Mucosa of gallbladder (tissue), 1 donor: Measurements from ENCODE around the gene SIK2. TPM values are rescaled to one million over a fixed set of nuclear protein-coding genes. Genes with fewer than 3 reads are reported as not detected.

ENCODE experiments used
- DNase-seq: peaks from one replicate; pipeline ENCODE4 v3.0.0-alpha.2; 2020; ENCODE audit warnings: low spot score
- total RNA-seq: library from RNA; stranded (reverse); gene quantifications from one replicate; pipeline ENCODE4 v1.2.1, GENCODE V29; 2021
- donor health status: DM: no; HTN: no; CAD: no.

SIK2 gene
- total RNA-seq, 1 donor from 2014 or later, result 27.6 TPM

- no peak for DNase-seq
These were observed 127.6 kb downstream of the SIK2 start for GRCh38 chr11:111729831-111730311.

GRCh38 chr11:111730871-111731591 lies 128.8 kb downstream of the SIK2 start:
- DNase-seq, result peak; percentile 54

DNA sequence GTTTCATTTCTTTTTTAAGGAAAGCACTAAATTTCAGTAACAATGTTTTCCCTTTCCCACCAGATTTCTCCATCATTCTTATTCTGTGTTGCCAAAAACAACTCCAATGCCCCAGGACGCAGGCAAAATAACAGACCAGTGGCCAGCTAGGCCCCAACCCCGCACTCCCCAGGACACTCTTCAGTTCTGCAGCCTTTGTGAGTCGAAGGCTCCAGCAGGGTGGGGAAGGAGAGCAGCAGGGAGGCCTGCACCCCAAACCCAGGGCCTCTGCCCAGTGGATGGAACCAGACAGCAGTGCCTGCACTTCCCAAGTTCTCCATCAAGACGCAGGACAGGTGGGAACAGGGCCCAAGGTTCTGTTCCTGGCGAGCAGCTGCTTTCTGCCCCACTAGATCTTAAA lies 129.6 kb downstream of the SIK2 start:
- DNase-seq, result no peak

GRCh38 chr11:111733016-111733415 lies 130.8 kb downstream of the SIK2 start:
- no peak for DNase-seq

DNA sequence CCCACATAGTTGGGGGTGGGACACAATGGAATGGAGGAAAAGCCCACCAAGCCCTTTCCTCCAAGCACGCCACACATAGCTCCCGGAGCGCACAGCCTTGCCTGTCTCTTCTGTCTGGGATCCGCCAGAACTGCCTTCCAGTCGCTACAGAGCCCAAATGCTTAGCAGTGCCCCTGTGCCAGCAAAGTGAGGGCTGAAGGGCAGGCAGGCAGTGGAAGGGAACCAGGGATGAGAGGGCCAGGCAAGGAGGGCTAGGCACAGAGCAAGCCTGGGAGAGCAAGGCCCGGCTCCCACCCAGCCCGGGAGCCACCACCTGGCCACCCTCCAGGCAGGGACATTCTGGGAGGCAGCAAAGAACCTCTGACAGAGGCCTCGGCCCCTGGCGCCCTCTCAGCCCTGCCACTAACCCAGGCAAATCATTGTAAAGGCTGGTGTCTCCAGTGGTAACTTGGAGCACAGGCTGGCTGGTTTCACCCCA lies 131.4 kb downstream of the SIK2 start:
- DNase-seq, result no peak

GRCh38 chr11:111734101-111734953 lies 132.1 kb downstream of the SIK2 start:
- no peak for DNase-seq

GRCh38 chr11:111734954-111735261 lies 132.7 kb downstream of the SIK2 start:
- no peak for DNase-seq

- peak; percentile 78 for DNase-seq
These were observed 133.2 kb downstream of the SIK2 start for GRCh38 chr11:111735262-111736116.

DNA sequence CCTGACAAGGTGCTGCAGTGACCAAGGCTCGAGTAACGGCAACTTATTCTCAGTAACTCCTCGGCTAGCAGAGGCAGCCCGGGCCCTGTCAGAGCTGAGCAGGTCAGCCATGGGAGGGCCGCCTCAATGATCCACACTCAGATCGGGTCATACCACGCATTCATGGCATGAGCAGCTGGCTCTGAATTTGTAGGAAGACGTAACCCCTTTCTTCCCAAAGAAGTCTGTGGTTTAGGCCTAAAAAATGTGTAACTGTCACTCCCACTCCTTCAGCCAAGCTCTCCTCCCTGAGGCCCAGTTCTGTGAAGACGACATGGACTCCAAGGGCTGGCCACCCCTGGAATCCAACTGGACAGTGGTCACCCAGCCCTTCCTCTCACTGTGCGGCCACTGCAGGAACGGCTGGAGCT lies 133.9 kb downstream of the SIK2 start:
- no peak for DNase-seq

GRCh38 chr11:111736621-111737443 lies 134.6 kb downstream of the SIK2 start:
- DNase-seq, result no peak

- DNase-seq, result no peak
These were observed 135.4 kb downstream of the SIK2 start for GRCh38 chr11:111737444-111738210.

DNA sequence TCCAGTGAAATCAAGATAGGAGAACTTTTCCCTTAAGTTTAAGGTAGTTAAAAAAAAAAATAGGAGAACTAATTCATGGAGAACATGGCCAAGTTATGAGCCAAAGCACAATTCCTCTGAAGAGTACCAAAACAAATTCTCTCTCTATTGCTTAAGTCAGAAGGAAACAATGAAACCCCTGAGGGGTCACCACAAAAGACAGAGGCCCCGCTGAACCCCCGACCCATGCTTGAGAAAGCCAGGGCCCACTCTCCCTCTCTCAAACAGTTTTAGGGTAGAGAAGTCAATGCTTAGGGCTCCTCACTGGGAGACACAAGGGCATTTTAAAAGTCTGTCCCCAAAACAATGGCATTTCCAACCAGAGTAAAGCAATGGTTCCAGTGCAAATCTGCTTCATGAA lies 137.1 kb downstream of the SIK2 start:
- no peak for DNase-seq

DNA sequence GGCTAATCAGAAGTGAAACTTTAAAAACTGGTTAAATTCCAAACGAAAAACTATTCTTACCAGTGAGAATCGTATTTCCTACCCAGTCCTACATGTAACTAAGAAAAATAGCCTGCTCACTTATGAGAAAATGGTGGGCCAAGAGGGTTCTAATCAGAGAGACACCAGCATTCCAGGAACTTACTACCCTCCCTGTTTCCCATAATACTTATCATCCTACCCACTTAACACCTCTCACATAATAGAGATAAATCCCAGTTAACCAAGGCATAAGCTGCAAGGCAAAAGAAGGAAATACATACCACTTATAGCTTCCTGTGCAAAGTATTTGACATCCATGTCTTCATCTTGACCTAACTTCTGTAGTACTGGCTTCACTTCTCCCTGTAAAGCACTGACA lies 139.5 kb downstream of the SIK2 start:
- DNase-seq, result no peak

- DNase-seq, result no peak
These were observed 141.5 kb downstream of the SIK2 start for GRCh38 chr11:111743700-111744099.

DNA sequence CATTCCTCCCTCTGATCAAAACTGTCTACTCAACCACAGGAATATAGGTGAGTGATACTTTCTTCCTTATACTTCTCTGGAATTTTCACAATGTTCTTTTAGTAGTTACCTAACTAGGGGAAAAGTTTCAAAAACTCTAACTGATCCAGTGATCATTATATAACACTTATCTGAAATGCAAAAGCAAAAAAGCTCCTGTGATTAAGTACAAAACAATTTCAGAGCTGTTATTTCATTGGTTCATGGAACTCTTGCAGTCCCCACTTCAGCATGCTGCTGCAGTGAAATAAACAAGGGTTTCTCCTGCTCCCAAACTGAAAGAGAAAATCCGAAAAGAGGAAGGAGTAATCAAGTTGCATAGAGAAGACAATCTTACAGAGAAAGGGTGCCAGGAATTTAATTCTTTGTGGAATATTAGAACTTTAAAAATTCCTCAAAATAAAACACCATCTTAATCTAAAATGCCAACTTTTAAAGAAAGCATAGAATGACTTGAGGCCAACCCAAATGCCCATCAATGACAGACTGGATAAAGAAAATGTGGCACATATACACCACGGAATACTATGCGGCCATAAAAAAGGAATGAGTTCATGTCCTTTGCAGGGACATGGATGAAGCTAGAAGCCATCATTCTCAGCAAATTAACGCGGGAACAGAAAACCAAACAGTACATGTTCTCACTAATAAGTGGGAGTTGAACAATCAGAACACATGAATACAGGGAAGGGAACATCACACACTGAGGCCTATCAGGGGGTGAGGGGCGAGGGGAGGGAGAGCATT lies 143.7 kb downstream of the SIK2 start:
- no peak for DNase-seq

DNA sequence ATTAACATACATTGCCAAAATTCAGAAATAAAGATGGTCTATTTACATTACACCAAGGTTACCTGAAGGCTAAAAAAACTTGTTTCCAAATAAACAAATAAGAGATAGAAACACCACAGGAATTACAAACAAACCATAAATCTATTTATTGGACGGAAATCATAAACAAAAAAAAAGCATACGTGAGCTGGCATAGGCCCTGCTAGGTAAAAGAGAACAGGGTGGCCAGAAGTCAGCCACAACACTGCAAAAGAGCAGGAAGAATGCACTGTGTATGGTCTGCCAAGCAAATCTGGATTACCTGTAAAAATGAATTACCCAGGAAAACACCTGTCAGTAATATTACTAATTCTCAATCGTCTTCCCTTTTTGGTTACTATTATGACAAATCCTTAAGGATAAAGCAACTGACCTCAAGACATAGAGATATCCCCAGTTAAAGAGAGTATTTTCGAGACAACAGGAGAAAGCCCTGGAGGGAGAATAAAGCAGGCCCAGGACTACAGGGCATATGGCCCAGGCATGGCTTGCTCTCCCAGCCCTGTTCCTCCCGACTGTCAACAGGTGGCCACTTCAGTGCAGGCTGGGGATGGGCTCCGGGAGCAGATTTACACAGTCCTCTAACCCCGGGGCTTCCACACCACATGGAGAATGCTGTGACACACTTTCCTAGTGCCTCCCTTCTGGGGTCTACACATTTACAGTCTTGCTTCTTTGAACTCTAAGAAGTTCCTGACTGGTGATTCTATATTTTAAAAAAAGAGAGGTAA lies 146.0 kb downstream of the SIK2 start:
- DNase-seq, result no peak

DNA sequence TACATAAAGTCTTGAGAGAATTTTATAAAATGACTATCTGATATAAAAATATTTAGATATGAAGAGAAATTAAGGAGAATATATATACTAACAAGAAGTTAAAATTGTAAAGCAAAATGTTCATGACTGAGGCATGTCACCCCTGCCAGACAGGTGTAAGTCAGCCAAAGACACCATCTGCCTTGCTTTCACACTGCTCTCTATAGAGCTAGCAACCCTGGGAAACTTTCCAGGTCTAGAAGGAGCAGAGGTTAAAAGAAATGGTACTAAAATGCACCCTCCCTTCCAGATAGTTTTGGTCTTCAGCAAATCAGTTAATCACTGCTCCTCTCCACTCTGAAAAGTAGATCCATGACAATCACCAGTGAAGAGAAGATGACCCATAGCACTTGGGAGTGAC lies 147.4 kb downstream of the SIK2 start:
- no peak for DNase-seq

- no peak for DNase-seq
These were observed 153.8 kb downstream of the SIK2 start for GRCh38 chr11:111756097-111756496.

- no peak for DNase-seq
These were observed 157.1 kb downstream of the SIK2 start for GRCh38 chr11:111759376-111759775.
